Endometrial microvascular endothelial cells (primary cell): ENCODE data around the gene ZNF578. TPM values are rescaled to one million over a fixed set of nuclear protein-coding genes. Genes with fewer than 3 reads are reported as not detected.
"Not testable (repeated sequence)": the region's sequence is repeated elsewhere in the genome, so short reads cannot be mapped to it uniquely, and the experiment has no call there.

Source experiments
- in situ Hi-C: cut with HindIII; loops from 2 replicates; pipeline ENCODE4 v1.10.0; 2017; ENCODE audit warnings: low sequenced_read_pairs, low pct_unique_long_range_greater_than_20kb; ENCODE audit errors: inconsistent ontology term
- total RNA-seq: library from RNA; depleted of rRNA; stranded (reverse); fragments of >200 nt; gene quantifications from one replicate; pipeline ENCODE4 v1.2.3, GENCODE V29; 2015; ENCODE audit errors: inconsistent ontology term

The ZNF578 gene
- total RNA-seq, 1 donor from 2014 or later: 4.5 TPM

DNA sequence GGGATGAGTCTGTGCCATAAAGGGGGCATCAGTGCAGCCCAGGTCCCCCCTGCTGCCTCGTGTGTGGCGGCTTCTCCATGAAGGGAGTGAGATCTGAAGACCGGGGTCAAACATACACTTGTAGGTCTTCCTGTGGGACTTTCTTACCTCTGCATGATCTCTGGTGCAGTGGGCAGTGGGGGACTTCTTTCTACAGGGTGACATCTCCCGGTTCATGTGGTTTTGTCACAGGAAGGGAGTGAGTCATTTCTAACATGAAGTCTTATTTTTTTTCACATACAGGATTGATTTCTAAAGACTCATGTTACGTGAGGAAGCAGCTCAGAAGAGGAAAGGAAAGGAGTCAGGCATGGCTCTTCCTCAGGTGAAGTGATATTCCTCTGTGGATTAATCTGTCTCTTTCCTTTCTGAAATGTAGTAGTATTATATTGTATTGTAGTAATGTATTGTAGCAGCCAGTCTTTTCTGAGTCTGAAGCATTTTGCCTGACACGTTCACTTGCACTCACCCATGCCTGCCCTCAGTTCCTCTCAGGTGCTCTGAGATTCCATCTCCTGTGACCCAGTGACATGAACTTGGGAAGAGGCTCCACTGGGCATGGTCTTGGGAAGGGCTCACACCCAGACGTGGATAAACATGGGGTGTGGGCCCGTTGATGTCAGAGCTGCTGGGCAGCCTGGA, 89.8 kb downstream of the ZNF578 start:
- in situ Hi-C loops: no loop called here

DNA sequence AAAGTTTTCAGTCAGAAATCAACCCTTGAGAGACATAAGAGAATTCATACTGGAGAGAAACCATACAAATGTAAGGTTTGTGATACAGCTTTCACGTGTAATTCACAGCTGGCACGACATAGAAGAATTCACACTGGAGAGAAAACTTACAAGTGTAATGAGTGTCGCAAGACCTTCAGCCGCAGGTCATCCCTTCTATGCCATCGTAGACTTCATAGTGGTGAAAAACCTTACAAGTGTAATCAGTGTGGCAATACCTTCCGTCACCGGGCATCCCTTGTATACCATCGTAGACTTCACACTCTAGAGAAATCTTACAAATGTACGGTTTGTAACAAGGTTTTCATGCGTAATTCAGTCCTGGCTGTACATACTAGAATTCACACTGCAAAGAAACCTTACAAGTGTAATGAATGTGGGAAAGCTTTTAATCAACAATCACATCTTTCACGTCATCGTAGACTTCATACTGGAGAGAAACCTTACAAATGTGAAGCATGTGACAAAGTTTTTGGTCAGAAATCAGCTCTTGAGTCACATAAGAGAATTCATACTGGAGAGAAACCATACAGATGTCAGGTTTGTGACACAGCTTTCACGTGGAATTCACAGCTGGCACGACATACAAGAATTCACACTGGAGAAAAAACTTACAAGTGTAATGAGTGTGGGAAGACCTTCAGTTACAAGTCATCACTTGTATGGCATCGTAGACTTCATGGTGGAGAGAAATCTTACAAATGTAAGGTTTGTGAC, 101.0 kb downstream of the ZNF578 start:
- in situ Hi-C loops: no loop called here

DNA sequence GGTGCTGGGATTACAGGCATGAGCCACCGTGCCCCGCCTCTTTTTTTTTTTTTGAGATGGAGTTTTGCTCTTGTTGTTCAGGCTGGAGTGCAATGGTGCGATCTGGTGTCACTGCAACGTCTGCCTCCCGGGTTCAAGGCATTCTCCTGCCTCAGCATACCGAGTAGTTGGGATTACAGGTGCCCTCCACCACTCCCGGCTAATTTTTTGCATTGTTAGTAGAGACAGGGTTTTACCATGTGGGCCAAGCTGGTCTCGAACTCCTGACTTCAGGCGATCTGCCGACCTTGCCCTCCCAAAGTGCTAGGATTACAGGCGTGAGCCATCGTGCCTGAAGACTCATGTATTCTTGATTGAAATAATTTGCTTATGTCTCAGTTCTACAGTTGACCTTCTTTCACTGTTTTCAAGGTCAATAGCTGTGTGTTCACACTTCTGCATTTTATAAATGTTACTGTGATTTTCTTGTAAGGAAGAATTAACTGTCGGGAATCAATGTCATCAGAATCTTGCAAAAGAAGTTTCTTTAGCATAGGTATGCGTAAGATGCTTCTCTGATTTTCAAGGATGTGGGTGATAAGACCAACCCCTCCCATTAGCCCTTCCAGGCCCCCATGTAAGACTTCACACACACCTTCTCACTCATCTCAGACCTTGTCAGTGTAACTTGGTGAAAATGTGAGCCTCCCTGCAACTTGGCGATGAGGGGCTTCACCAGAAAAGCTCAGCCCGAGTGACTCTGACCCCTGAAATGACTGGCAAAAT, 104.1 kb downstream of the ZNF578 start:
- in situ Hi-C loops: no loop called here

DNA sequence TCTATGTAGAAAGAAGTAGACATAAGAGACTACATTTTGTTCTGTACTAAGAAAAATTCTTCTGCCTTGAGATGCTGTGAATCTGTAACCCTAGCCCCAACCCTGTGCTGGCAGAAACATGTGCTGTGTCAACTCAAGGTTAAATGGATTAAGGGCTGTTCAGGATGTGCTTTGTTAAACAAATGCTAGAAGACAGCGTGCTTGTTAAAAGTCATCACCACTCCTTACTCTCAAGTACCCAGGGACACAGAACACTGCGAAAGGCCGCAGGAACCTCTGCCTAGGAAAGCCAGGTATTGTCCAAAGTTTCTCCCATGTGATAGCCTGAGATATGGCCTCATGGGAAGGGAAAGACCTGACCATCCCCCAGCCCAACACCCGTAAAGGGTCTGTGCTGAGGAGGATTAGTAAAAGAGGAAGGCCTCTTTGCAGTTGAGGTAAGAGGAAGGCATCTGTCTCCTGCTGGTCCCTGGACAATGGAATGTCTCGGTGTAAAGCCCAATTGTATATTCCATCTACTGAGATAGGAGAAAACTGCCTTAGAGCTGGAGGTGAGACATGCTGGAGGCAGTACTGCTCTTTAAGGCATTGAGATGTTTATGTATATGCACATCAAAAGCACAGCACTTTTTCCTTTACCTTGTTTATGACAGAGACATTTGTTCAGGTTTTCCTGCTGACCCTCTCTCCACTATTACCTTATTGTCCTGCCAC, 105.5 kb downstream of the ZNF578 start:
- in situ Hi-C loops: not testable (repeated sequence)

DNA sequence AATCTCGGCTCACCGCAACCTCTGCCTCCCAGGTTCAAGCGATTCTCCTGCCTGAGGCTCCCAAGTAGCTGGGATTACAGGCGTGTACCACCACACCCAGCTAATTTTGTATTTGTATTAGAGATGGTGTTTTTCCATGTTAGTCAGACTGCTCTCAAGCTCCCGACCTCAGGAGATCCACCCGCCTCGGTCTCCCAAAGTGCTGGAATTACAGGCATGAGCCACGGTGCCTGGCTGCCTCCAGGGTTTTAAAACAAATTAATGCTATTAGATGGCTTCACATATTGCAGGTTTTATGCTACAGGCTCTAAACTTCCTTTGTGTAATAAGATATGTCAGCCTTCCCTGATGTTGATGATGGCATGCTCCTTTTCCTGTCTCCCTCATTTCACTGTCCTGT, 108.3 kb downstream of the ZNF578 start:
- in situ Hi-C loops: not testable (repeated sequence)

Other genes with a start within 250 kb of the ZNF578 start
- gene ZNF766, start 184.0 kb upstream of the ZNF578 start, total RNA-seq: 3.9 TPM
- gene ZNF480, start 156.4 kb upstream of the ZNF578 start, total RNA-seq: 3.4 TPM
- 0.93 TPM for gene ZNF610, start 117.3 kb upstream of the ZNF578 start, total RNA-seq
- gene ZNF880, start 83.6 kb upstream of the ZNF578 start, total RNA-seq: 8.5 TPM
- gene ZNF528, start 55.7 kb upstream of the ZNF578 start, total RNA-seq: 11.1 TPM
- not detected for gene ZNF534, start 24.4 kb upstream of the ZNF578 start, total RNA-seq
- 6.9 TPM for gene ZNF808, start 74.1 kb downstream of the ZNF578 start, total RNA-seq
- 8.3 TPM for gene ZNF701, start 116.7 kb downstream of the ZNF578 start, total RNA-seq
- 17.8 TPM for gene ZNF83, start 184.8 kb downstream of the ZNF578 start, total RNA-seq